ENCODE results near the gene ALPL.
"Not testable (repeated sequence)": the region's sequence is repeated elsewhere in the genome, so short reads cannot be mapped to it uniquely, and the experiment has no call there.

The ALPL gene

GRCh38 chr1:21509351-21510112 is at the start of gene ALPL:
TSS of gene ALPL (plus strand) at chr1:21509423. CDS start at chr1:21554082, 44,659 bp downstream.
- DNase-seq (ENCODE audit: low spot score) = no peak

GRCh38 chr1:21465127-21465526 is 44.1 kb upstream of the ALPL start:
- peak; percentile 40 for DNase-seq (ENCODE audit: low spot score)

GRCh38 chr1:21467946-21468345 is 41.3 kb upstream of the ALPL start:
- DNase-seq (ENCODE audit: low spot score) = not testable (repeated sequence)

GRCh38 chr1:21468599-21468998 is 40.6 kb upstream of the ALPL start:
- DNase-seq (ENCODE audit: low spot score) = no peak

GRCh38 chr1:21469581-21469980 is 39.6 kb upstream of the ALPL start:
- DNase-seq (ENCODE audit: low spot score) = no peak

GRCh38 chr1:21472861-21473260 is 36.4 kb upstream of the ALPL start:
- no peak for DNase-seq (ENCODE audit: low spot score)

- no peak for DNase-seq (ENCODE audit: low spot score)
Measured at GRCh38 chr1:21478356-21478755, 30.9 kb upstream of the ALPL start.

GRCh38 chr1:21483881-21484280 is 25.3 kb upstream of the ALPL start:
- DNase-seq (ENCODE audit: low spot score) = not testable (repeated sequence)

GRCh38 chr1:21489146-21489545 is 20.1 kb upstream of the ALPL start:
- DNase-seq (ENCODE audit: low spot score) = no peak

GRCh38 chr1:21490774-21491487 is 18.3 kb upstream of the ALPL start:
- DNase-seq (ENCODE audit: low spot score) = peak; percentile 72

- no peak for DNase-seq (ENCODE audit: low spot score)
Measured at GRCh38 chr1:21491488-21492355, 17.5 kb upstream of the ALPL start.

- no peak for DNase-seq (ENCODE audit: low spot score)
Measured at GRCh38 chr1:21492356-21492625, 16.9 kb upstream of the ALPL start.

- no peak for DNase-seq (ENCODE audit: low spot score)
Measured at GRCh38 chr1:21494196-21494595, 15.0 kb upstream of the ALPL start.

GRCh38 chr1:21495225-21495820 is 13.9 kb upstream of the ALPL start:
- DNase-seq (ENCODE audit: low spot score) = no peak

GRCh38 chr1:21496063-21496462 is 13.2 kb upstream of the ALPL start:
- DNase-seq (ENCODE audit: low spot score) = no peak

- DNase-seq (ENCODE audit: low spot score) = no peak
Measured at GRCh38 chr1:21496886-21497285, 12.3 kb upstream of the ALPL start.

GRCh38 chr1:21497466-21498061 is 11.7 kb upstream of the ALPL start:
- no peak for DNase-seq (ENCODE audit: low spot score)

GRCh38 chr1:21499283-21499950 is 9.8 kb upstream of the ALPL start:
- DNase-seq (ENCODE audit: low spot score) = no peak

GRCh38 chr1:21503706-21504377 is 5.4 kb upstream of the ALPL start:
- DNase-seq (ENCODE audit: low spot score) = no peak

GRCh38 chr1:21506804-21507203 is 2.4 kb upstream of the ALPL start:
- no peak for DNase-seq (ENCODE audit: low spot score)

Data from kidney tubule cell (primary cell).